Medulla oblongata (tissue), 1 donor: ENCODE data around the gene ARMCX2.
"Not testable (repeated sequence)": the region's sequence is repeated elsewhere in the genome, so short reads cannot be mapped to it uniquely, and the experiment has no call there.

Experiments
- DNase-seq: peaks from one replicate; pipeline ENCODE4 v3.0.0-alpha.2; 2015; ENCODE audit errors: extremely low spot score

Gene ARMCX2

DNA sequence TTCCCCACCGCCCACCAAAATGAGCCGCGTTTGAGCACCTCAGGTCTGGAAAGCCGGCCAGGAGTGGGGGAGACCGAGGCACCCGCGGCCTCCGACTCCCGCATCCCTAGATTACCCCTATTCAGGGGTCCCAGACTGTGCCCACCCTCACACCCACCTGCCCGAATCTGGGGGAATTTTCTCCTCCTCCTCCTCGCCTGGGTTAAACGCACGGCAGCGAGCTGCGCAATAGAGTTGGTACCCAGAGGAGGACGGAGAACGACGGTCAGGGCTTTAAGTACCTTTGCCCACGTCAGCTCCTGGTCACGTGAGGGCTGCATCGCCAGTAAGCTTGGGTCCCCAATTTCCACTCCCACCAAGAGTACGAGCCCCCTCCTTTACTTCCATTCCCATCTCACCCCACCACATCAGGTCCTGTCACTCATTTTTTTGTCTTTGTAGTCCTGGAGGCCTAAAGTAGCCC is at the start of gene ARMCX2:
Gene ARMCX2, minus strand, starts transcription at position 250 of the 463 bp plus-strand sequence. CDS start 2,262 bp downstream, outside the sequence.
- peak; percentile 71 for DNase-seq

- no peak for DNase-seq
These were observed 49.7 kb upstream of the ARMCX2 start for GRCh38 chrX:101709384-101709783.

GRCh38 chrX:101708163-101708562 is 48.5 kb upstream of the ARMCX2 start:
- DNase-seq: no peak

DNA sequence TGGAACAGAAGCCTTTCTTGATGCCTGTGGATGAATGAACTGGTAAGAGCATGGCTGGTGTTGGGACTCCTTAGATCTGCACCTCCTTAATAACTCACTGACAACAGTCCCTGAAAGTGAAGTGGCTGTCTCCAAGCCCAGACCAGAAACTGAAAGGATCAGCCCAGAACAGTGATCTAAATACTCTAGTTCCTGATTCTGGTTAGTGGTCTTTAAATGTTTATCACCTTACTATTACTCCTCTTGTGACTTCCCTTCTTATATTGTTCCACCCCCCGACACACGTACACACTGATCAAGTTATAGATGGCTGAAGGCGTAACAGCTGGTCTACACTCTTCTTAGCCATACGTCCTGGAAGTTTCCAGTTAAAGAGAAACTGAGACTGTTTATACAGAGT is 33.8 kb upstream of the ARMCX2 start:
- peak; percentile 5 for DNase-seq

DNA sequence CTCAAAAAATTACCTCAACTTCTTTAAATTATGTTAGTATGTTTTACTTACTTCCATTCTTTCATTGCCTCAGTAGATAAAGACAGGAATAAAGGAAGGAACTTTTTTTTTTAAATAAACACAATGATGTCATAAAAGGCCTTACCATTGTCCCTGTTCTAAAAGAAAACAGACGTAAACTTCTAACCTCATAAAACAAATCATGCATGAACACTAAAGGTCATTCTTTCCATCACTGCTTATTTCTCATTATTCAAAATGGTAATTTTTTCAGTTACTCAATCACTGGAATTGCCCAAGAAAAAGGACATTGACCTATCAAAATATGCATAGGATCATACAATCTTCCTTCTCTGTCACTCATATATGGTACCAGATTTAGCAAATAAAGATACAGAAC is 32.2 kb upstream of the ARMCX2 start:
- DNase-seq: no peak

- DNase-seq: no peak
These were observed 26.9 kb upstream of the ARMCX2 start for GRCh38 chrX:101686574-101686973.

DNA sequence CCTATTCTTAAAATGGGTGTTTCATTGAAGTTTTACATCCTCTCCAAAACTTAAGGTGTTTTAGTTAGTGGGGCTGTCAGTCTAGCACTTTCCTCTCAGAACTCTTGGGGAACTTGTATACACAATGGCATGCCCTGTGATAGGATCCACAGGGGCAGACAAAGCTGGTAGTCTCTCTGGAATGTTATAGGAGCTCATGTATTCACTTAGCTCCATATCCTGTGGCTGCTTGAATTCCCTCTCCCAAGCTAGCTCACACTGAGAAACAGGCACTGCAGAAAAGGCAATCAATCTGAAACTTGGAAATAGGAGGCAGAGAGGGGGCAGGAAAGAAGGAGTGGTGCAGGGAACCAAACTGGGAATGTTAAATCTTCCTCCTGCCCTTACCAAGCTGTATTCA is 26.3 kb upstream of the ARMCX2 start:
- DNase-seq: no peak

DNA sequence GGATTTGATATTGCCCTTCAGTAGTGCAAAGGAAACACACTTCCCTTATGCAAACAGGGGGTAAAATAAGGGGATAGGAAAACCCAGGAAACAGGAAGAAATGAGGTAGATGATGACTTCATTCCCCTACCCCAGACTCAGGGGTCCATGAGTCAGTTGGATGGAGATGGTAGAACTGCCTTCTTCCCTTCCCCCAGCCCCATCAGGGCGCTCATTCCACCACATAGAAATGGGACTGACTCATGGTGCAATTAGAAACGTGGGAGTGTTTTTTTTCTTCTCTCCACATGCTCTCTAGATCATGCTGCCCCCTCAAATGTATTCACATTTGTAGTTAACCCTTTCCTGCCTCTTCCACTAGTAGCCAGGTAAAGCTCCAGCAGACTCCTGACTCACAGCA is 23.1 kb upstream of the ARMCX2 start:
- no peak for DNase-seq

- DNase-seq: no peak
These were observed 17.4 kb upstream of the ARMCX2 start for GRCh38 chrX:101677028-101677427.

DNA sequence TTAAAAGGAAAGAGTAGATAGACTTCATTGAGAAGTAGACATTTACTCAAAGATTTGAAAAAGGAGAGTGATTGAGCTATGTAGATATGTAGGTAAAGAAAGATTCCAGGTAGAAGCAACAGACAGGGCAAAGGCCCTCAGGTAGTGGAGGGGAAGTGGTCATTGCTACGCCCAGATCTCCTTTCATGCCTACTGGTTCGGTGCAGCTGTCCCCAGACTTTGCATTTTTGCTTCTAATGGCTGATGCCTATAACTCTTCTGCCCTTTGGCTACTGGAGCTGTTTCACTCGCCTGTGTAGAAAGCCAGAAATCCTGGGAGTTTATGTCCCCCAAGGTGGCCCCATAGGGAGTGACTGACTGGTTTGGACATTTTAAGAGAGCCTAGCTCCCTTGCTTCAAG is 16.9 kb upstream of the ARMCX2 start:
- DNase-seq: no peak

- no peak for DNase-seq
These were observed 8.5 kb upstream of the ARMCX2 start for GRCh38 chrX:101668143-101668542.

- DNase-seq: peak; percentile 66
These were observed 774 bp downstream of the ARMCX2 start for GRCh38 chrX:101658661-101659491.

DNA sequence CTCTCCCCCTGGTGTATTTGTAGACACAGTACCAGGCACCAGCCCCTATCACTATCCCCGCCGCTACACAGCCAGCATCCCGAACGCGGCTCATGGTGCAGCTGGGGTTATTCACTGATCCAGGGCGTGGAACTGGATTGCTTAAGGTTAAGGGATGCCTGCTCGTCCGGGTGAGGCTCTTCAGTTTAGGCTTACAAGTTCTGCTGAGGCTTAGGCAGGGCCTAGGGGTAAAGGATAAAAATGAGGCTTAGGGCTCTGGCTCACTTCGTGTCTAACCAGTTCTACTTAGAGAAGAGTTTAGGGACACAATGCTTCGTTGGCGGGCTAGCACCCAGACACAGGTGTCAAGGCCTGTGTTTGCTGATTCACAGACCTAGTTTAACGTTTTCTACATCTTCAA is 2.2 kb downstream of the ARMCX2 start:
- DNase-seq: no peak

GRCh38 chrX:101656817-101657216 is 2.8 kb downstream of the ARMCX2 start:
- no peak for DNase-seq

DNA sequence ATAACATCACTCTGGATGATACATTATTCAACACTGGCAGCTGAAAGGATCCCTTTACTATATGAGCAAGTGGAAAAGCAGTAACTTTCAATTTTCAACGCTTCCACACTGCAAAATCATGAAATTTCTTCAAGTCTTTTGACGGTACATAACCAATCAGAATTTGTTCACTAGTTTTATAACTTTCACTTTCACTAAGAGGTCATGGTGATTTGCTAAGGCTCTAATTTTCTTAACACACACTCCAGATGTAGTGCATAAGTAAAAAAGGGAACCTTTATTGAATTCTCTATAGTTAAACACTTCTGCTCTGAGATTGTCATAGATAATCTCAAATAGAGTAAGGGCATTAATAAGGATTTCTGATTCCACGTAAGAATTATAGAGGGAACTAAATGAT is 4.1 kb downstream of the ARMCX2 start:
- peak; percentile 3 for DNase-seq

DNA sequence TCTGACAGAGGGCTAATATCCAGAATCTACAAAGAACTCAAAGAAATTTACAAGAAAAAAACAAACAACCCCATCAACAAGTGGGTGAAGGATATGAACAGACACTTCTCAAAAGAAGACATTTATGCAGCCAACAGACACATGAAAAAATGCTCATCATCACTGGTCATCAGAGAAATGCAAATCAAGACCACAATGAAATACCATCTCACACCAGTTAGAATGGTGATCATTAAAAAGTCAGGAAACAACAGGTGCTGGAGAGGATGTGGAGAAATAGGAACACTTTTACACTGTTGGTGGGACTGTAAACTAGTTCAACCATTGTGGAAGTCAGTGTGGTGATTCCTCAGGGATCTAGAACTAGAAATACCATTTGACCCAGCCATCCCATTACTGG is 11.9 kb downstream of the ARMCX2 start:
- not testable (repeated sequence) for DNase-seq

GRCh38 chrX:101642093-101642492 is 17.6 kb downstream of the ARMCX2 start:
- no peak for DNase-seq

GRCh38 chrX:101639583-101639982 is 20.1 kb downstream of the ARMCX2 start:
- DNase-seq: no peak

DNA sequence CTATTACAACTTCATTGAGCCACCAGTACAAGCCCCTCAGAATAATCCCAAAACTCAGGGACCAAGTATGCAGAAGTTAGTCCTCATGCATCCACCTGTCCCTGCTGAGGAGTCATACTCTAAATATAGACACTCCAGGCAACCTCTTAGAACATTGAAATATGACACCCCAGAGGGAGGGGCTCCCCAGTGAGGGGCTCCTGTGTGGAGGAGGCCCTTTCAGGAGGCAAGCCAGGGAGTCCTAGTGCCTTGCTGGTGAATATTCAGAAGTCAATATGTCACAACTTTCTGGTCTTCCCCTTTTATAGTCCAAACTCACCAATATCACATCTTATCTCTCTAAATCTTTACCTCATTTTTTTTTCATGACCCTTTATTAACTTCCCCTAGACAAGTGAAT is 40.3 kb downstream of the ARMCX2 start:
- DNase-seq: no peak

GRCh38 chrX:101617211-101618191 is 42.1 kb downstream of the ARMCX2 start, which contains the start of gene ARMCX6:
ARMCX6 (minus strand) TSS chrX:101618000; CDS start chrX:101616620, 1,380 bp downstream.
- peak; percentile 87 for DNase-seq

- no peak for DNase-seq
These were observed 53.9 kb downstream of the ARMCX2 start for GRCh38 chrX:101605728-101606127.
